GM18867 (cell line): ENCODE measurements around the gene CNPY1.

Experiments used
- ATAC-seq: cut with Tn5 transposase; IDR thresholded peaks from one replicate; pipeline ENCODE4 v1.9.1; 2021; ENCODE audit warnings: mild to moderate bottlenecking, moderate library complexity; ENCODE audit not compliant: unreplicated experiment

Gene CNPY1

DNA sequence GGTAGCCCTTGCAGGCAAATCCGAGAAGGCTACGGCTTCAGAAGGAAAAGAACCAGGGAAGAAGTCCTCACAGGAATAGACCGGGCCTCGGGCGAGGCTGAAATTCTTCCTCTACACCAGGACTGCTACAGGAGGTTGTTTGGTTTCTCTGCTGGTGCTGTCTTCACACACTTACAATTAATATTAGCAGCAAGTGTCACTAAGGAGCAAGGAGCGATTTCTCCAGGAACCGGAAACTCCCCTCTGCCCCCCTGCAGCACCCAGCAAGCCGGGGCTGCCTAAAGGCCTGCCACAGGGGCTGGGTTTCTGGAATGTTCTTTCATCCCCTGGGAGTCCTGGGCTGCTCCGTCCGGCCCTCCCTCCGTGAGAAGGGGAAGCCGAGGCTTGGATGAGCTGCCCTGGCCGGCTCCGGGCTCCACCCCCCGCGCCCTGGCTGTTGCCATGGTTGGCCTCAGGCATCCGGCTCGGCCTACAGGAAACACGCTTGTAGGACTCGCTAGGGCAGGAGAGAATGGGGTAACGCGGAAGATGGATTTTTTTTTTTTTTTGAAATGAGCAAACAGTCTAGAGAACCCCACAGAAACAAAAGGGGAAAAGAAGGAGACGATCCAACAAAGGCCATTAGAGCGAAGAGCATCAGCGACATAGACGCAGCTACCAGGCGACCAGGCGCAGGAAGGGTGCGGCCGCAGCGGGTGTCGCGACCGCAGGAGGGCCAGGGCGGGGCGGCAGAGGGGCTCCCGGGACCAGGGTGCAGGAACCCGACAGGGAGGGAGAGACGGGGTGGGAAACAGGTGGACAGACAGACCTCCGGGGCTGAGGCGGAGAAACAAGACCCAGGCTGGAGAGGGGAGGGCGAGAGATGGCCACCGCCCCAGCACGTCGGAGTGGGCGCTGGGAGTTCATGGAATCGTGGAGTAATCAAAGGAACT lies 55.4 kb downstream of the CNPY1 start:
- ATAC-seq: peak; percentile 94

DNA sequence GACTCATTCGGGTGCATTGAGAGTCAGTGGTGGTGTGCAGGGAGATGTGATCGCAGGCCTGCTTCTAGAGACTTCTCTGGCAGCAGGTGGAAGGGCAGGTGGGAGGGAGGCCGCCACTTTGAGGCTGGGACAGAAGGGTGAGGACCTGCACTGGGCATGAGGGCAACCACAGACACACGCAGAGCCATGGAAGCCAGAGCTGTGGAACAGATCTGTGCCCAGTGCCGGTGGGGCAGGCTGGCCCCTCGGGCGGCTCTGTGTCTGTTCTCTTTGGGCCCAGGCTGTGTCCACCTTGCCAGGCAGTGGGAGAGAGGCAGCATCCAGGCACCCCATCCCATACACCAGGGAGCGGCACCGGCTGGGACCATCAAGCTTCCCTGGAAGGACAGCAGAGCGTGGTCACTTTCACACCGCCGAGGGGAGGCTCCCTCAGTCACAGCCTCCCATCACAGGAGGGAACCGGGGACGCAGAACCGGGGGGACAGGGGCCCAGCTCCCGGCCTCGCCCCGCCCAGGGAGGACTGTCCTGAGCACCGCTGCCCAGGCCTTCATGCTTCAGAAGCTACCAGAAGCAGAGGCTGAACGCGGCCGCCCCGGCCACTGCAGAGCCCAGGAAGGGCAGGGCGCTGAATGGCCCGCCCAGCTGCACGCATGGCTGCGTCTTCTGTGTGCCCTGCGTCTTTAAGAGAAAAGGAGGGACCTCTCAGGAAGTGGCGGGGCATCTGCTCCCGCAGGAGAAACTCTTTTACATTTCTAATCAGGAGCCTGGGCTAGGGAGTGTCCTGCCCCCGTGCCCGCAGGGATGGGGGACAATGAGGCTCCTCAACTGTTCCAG lies 56.3 kb downstream of the CNPY1 start:
- ATAC-seq: peak; percentile 27

DNA sequence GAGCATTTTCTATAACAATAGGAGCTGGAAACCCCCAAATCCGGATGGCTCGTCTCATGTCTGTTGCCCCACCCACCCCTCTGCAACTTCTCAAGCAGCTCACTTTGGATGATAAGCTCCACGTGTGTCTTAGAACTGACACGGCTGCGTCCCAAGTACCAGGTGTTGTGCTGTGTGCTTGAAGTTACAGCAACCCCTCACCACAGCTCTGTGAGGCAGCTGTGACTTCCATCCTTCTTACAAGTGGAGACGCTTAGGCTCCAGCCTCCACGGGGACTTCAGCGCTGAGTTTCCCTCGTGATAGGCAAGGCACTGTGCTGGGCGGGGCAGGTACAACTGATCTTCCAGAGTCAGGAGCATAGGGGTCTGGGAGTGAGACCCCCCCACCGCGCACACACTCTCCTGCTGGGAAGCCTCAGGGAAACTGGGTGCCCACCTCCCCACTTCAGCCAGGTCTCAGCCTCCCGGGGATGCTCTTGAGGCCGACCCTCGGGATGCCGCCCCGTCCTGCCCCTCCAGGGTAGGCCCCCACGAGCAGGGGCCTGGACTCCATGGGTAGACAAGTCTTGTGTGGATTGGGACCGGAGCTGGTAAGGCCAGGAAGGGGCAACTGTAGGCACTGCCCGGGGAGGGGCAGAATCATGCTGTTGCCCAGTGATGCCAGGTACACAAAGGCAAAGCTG lies 57.1 kb downstream of the CNPY1 start:
- no peak for ATAC-seq

- ATAC-seq: no peak
These were observed 57.8 kb downstream of the CNPY1 start for GRCh38 chr7:155488483-155489127.

DNA sequence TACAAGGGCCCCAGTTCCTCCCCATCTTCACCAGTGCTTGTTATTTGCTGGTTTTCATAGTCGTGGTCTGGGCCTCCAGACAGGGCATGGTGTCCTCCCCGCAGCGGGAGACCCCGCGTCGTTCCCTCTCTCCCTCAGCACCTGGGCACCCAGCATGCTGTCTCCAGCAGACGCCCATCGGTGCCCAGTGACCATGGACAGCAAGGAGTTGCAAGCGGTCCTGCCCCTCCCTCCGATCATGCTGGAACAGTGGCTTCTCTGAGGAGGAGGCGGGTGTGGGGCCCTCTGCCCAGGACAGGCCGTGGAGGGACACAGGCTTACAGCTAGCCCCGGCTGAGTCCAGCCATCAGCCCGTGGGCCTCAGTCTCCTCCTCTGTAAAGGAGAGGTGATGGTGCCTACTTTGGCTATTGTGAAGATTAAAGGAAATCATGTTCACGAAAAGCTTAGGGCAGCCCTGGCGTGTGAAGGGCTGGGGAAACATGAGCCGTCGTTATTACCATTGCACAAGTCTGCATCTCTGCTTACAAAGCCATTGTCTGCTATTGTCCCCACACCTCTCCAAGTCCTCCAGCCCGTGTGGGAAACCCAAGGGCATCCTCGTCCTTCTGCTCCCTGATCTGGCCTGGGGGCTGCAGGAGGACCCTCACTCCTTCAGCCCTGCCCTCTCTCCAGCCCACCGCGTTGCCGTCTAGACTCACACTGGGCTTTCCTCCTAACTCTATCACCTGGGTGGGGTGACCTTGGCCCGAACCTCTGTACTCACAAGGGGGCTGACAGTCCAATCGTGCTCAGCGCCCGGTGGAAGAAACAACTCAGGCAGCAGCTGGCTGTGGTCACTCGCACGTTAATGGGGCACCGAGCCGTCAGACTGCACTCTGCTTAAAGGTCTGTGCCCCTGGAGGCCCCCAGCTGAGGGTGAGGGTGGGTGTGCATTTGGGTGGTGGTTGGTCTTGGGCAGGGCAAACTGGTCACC lies 58.6 kb downstream of the CNPY1 start:
- ATAC-seq: no peak

- ATAC-seq: no peak
These were observed 59.4 kb downstream of the CNPY1 start for GRCh38 chr7:155486783-155487508.

DNA sequence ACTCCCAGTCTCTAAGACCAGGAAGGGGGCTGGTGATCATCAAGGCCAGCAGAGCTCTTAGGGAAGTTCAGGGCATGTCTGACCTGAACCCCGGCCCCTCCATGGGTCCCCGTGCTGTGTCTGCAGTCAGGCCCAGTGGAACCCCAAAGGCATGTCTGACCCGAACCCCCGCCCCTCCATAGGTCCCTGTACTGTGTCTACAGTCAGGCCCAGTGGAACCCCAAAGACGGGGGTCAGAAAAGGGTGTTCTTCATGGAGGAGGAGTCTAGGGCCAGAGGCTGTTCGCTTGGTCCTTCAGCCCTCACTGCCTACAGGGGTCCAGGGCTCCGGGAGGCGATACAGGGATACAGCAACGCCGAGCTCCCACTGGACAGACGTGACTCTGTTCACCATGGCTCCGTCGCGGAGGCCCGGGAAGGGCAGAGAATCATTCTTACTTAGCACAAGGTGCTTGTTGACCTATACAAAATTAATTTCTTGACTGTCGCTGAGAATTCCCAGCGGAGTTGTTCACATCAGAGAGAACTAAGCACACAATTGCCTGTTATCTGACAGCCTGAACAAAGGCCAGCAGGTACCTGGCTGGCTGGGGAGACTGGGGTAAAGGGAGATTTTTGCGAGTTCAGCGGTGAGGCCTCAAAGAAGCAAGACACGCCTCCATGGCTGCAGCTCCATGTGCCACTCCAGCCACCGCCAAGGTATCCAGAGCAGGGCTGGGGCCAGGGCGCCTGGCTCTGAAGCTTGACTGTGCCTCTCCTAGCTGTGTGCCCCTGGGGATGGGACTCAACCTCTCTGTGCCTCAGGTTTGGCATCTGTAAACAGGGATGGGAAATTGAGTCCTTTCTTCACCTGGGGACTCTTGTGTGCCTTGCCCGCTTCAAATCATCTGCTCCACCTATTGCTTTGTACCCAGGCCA lies 61.6 kb downstream of the CNPY1 start:
- ATAC-seq: no peak

DNA sequence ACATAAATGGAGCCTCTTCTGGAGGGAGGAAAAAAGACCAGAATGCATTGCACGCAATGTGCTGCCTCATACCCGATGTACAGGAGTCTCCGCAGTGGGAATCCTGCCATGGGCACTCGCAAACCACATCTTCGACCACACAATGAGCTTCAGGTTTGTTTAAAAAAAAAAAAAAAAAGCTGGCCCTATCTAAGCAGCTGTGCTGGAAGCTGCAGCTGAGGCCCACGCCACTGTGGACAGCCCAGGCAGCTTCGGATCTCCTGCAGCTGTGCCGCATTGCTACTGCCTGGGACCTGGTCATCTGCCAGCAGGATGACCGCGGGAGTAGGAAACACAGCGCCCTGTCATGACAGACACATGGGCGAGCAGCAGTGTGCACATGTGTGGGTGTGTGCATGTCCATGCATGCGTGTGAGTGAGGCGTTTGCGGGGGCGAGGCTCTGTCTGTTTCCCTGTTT lies 62.5 kb downstream of the CNPY1 start:
- no peak for ATAC-seq

DNA sequence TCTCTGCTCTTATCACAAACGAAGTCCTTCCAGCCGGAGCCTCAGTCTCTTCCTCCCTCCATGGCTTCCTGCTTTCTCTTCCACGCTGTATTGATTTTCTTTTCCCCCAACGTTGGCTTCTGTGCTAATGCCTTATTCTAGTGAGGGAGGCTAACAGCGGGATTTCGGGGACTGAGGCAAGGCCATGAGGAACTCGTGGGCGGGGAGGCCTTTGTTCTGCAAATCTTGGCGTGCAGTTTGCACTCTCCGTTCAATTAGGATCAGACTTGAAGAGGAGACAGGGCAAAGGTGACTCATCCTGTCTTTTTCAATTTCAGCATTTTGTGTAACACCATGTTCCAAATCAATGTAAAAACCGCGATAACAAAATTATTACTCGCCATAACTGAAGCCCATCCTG lies 63.1 kb downstream of the CNPY1 start:
- ATAC-seq: no peak

DNA sequence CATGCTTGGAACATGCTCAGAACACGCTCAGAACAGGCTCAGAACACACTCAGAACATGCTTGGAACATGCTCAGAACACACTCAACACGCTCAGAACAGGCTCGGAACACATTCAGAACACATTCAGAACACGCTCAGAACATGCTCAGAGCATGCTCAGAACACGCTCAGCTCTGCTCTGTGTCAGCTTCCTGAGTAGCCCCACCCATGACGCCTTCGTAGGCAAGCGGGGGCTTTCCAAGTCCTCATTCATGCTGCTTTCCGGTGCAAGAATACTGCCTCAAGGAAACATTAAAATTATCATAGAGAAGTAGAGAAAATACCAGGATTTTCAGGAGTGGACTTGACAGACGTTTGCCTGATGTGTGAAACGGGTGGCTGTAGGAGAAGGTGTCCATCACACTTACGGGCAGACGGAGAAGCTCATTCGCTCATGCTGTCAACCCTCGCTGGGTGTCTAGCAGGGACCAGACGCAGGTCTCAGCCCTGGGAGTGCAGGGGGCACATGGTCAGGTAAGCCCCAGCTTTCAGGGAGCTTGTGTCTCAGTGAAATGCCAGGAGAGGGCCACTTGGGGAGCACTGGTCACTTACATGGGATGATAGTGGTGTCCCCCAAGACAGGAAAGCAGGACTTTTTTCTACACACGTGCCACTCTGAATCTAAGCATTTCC lies 63.7 kb downstream of the CNPY1 start:
- ATAC-seq: no peak

DNA sequence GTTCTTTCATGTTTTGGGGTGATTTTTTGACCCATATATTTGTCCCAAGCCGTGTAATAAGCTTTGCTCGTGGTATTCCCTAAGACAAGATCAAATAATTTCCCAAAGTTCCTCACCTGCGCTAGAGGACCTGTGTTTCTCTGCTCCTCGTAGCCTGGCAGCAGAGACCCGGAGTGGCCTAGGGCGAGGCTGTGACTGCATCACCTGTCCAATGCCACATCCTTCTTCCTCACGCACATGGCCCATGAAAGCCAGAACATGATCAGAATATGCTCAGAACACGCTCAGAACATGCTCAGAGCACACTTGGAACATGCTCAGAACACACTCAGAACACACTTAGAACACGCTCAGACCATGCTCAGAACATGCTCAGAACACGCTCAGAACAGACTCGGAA lies 64.6 kb downstream of the CNPY1 start:
- no peak for ATAC-seq

GRCh38 chr7:155477476-155477875 lies 68.9 kb downstream of the CNPY1 start:
- peak; percentile 95 for ATAC-seq

- no peak for ATAC-seq
These were observed 74.6 kb downstream of the CNPY1 start for GRCh38 chr7:155471718-155472117.

DNA sequence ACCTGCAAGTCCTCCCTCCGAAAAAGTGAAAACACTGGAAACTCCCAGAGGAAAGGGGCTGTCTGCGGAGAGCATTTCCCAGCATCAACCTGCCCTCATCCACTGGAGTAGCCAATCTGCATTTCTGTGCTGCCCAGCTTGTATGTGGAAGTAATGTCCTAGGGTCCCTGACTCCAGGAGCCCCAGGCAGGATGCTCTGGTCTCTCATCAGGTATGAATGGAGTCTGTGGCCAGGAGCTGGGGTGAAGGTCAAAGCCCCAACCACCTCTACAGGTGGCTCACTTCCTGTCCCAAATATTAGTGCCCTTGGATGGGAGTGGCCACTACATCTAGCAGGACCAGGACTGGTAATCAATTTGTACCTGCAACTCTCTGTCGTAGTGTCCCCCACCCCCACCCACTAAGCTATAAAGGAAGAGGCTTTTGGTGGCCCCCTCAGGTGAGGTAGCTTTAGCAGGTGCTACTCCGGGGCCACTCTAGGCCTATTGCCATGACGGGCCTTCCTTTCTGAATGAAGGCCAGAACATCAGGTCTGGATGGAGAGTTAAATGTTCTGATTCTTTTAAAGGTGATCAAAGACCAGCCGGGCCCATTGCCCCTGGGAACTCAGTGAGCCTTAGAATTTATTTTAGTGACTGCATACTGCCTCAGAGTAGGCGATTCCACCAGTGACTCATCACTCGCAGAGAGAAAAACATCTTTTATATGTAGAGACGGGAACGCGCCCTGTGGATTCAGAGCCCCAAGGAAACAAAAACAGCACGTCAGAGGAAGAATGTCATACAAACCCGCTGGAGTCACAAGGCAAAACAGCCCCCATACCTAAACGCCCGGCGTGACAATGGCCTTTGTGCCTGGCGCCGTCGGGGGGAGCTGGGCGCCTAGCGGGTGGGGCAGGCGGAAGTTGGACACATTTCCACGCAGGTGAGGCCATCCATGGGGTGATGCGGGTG lies 75.4 kb downstream of the CNPY1 start:
- ATAC-seq: no peak

- no peak for ATAC-seq
These were observed 76.2 kb downstream of the CNPY1 start for GRCh38 chr7:155470186-155470487.
